ENCODE data around the gene PCDHA4.

GRCh38 chr5:140785905-140786686 is 20.8 kb upstream of the PCDHA4 start, which contains the start of gene PCDHA1:
- TF ChIP-seq EZH2phosphoT487 (IDR thresholded peaks at IDR 0.05) (no peak), CTCF (IDR thresholded peaks at IDR 0.05) (peak; percentile 37), EZH2 (IDR thresholded peaks at IDR 0.05) (no peak)
